Dendritic cell treated with granulocyte-macrophage colony-stimulating factor and Interleukin-4, amounts not matched to agents 40 ng/mL and 50 ng/mL, for 4 days (primary cell): ENCODE measurements around the gene JUNB.
"Not testable (repeated sequence)": the region's sequence is repeated elsewhere in the genome, so short reads cannot be mapped to it uniquely, and the experiment has no call there.

Experiments used
- H3K27ac Mint-ChIP-seq: one replicate; pipeline ENCODE4 v1.8.0; 2022; ENCODE audit warnings: mild to moderate bottlenecking, mixed read lengths
- H3K27me3 Mint-ChIP-seq: one replicate; pipeline ENCODE4 v1.8.0; 2022; ENCODE audit warnings: mild to moderate bottlenecking, mixed read lengths
- H3K36me3 Mint-ChIP-seq: one replicate; pipeline ENCODE4 v1.8.0; 2022; ENCODE audit warnings: low read depth, mixed read lengths
- H3K4me1 Mint-ChIP-seq: one replicate; pipeline ENCODE4 v1.8.0; 2022; ENCODE audit warnings: low read depth, mixed read lengths
- H3K4me3 Mint-ChIP-seq: one replicate; pipeline ENCODE4 v1.8.0; 2022; ENCODE audit warnings: mild to moderate bottlenecking, moderate library complexity, mixed read lengths
- H3K9me3 Mint-ChIP-seq: one replicate; pipeline ENCODE4 v1.8.0; 2022; ENCODE audit warnings: mixed read lengths
- intact Hi-C: fragments of 100-400 bp; cut with micrococcal nuclease; formaldehyde crosslinking; loops from one replicate; pipeline ENCODE4 v1.15.0; 2022

The JUNB gene

GRCh38 chr19:12797607-12798006 lies 6.3 kb downstream of the JUNB start:
- intact Hi-C loops, H3K4me3 Mint-ChIP-seq, H3K27ac Mint-ChIP-seq, H3K9me3 Mint-ChIP-seq: not testable (repeated sequence)
- Mint-ChIP-seq H3K4me1 (peaks cover 51% of the 10 kb centered on the region), H3K36me3 (peaks cover 40% of the 10 kb centered on the region), H3K27me3 (peaks cover 20% of the 10 kb centered on the region)

GRCh38 chr19:12799742-12800465 lies 8.6 kb downstream of the JUNB start:
- Mint-ChIP-seq H3K36me3 (peaks cover 23% of the 10 kb centered on the region), H3K4me3 (no peak overlapping the region), H3K27ac (no peak overlapping the region), H3K27me3 (peaks cover 32% of the 10 kb centered on the region), H3K9me3 (no peaks in the 10 kb centered on the region), H3K4me1 (peaks cover 42% of the 10 kb centered on the region)
- intact Hi-C loops, result no loop called here

GRCh38 chr19:12800466-12800770 lies 9.1 kb downstream of the JUNB start:
- H3K4me3 Mint-ChIP-seq, result peak overlapping the region; percentile 78
- peaks cover 39% of the 10 kb centered on the region for H3K4me1 Mint-ChIP-seq
- H3K9me3 Mint-ChIP-seq, result no peaks in the 10 kb centered on the region
- H3K36me3 Mint-ChIP-seq, result peaks cover 23% of the 10 kb centered on the region
- H3K27me3 Mint-ChIP-seq, result peaks cover 32% of the 10 kb centered on the region
- no peak overlapping the region for H3K27ac Mint-ChIP-seq
- intact Hi-C loops, result no loop called here

GRCh38 chr19:12800923-12801465 lies 9.7 kb downstream of the JUNB start:
- H3K27ac Mint-ChIP-seq, result peak overlapping the region; percentile 67
- intact Hi-C loops, result no loop called here

GRCh38 chr19:12801466-12802266 lies 10.4 kb downstream of the JUNB start, which contains the start of the genes PRDX2 and THSD8:
Gene PRDX2 (minus strand): TSS chr19:12801800. CDS start chr19:12801261, 539 bp downstream.
Gene THSD8 (plus strand): TSS chr19:12802069. CDS start chr19:12802072, 3 bp downstream.
- Mint-ChIP-seq H3K27me3 (peaks cover 32% of the 10 kb centered on the region), H3K27ac (peak within 1 kb of the TSS; percentile 67), H3K4me3 (peak within 1 kb of the TSS; percentile 78), H3K9me3 (no peaks in the 10 kb centered on the region), H3K4me1 (peaks cover 36% of the 10 kb centered on the region), H3K36me3 (peaks cover 27% of the 10 kb centered on the region)
- intact Hi-C loops, result no loop called here

More at GRCh38 chr19:12800923-12801465, 9.7 kb downstream of the JUNB start:
- Mint-ChIP-seq H3K36me3 (peaks cover 23% of the 10 kb centered on the region), H3K4me1 (peaks cover 36% of the 10 kb centered on the region), H3K27me3 (peaks cover 32% of the 10 kb centered on the region), H3K9me3 (no peaks in the 10 kb centered on the region), H3K4me3 (peak overlapping the region; percentile 78)

- H3K36me3 Mint-ChIP-seq, result peaks cover 28% of the 10 kb centered on the region
- peak overlapping the region; percentile 78 for H3K4me3 Mint-ChIP-seq
- no peaks in the 10 kb centered on the region for H3K9me3 Mint-ChIP-seq
- H3K4me1 Mint-ChIP-seq, result peaks cover 36% of the 10 kb centered on the region
- intact Hi-C loops, result no loop called here
- no peak overlapping the region for H3K27ac Mint-ChIP-seq
- peaks cover 32% of the 10 kb centered on the region for H3K27me3 Mint-ChIP-seq
These were observed 11.2 kb downstream of the JUNB start for GRCh38 chr19:12802267-12803106.

GRCh38 chr19:12804051-12804450 lies 12.8 kb downstream of the JUNB start:
- H3K9me3 Mint-ChIP-seq, result no peaks in the 10 kb centered on the region
- no peak overlapping the region for H3K27ac Mint-ChIP-seq
- H3K36me3 Mint-ChIP-seq, result peaks cover 21% of the 10 kb centered on the region
- peaks cover 36% of the 10 kb centered on the region for H3K4me1 Mint-ChIP-seq
- H3K4me3 Mint-ChIP-seq, result no peak overlapping the region
- H3K27me3 Mint-ChIP-seq, result peaks cover 32% of the 10 kb centered on the region
- intact Hi-C loops, result no loop called here

GRCh38 chr19:12806242-12807081 lies 15.2 kb downstream of the JUNB start, which contains the start of gene RNASEH2A:
Gene RNASEH2A (plus strand): TSS chr19:12806584. CDS start chr19:12806674, 90 bp downstream.
- peaks cover 23% of the 10 kb centered on the region for H3K27me3 Mint-ChIP-seq
- intact Hi-C loops, result no loop called here

GRCh38 chr19:12815088-12815487 lies 23.8 kb downstream of the JUNB start:
- Mint-ChIP-seq H3K4me3 (no peak overlapping the region), H3K4me1 (no peaks in the 10 kb centered on the region), H3K27me3 (no peaks in the 10 kb centered on the region), H3K36me3 (peaks cover 31% of the 10 kb centered on the region), H3K27ac (no peak overlapping the region), H3K9me3 (no peaks in the 10 kb centered on the region)
- intact Hi-C loops, result no loop called here

More at GRCh38 chr19:12806242-12807081, 15.2 kb downstream of the JUNB start, which contains the start of gene RNASEH2A:
- H3K36me3 Mint-ChIP-seq, result peaks cover 11% of the 10 kb centered on the region
- no peaks in the 10 kb centered on the region for H3K9me3 Mint-ChIP-seq
- peaks cover 27% of the 10 kb centered on the region for H3K4me1 Mint-ChIP-seq
- peak within 1 kb of the TSS; percentile 95 for H3K4me3 Mint-ChIP-seq
- H3K27ac Mint-ChIP-seq, result peak within 1 kb of the TSS; percentile 93

- H3K27me3 Mint-ChIP-seq, H3K4me1 Mint-ChIP-seq, intact Hi-C loops, H3K4me3 Mint-ChIP-seq, H3K27ac Mint-ChIP-seq, H3K9me3 Mint-ChIP-seq: not testable (repeated sequence)
- H3K36me3 Mint-ChIP-seq, result peaks cover 31% of the 10 kb centered on the region
These were observed 25.9 kb downstream of the JUNB start for GRCh38 chr19:12817188-12817587.

- H3K4me3 Mint-ChIP-seq, H3K9me3 Mint-ChIP-seq, H3K27ac Mint-ChIP-seq, intact Hi-C loops, H3K27me3 Mint-ChIP-seq, H3K4me1 Mint-ChIP-seq: not testable (repeated sequence)
- peaks cover 27% of the 10 kb centered on the region for H3K36me3 Mint-ChIP-seq
These were observed 26.5 kb downstream of the JUNB start for GRCh38 chr19:12817810-12818209.

- no peaks in the 10 kb centered on the region for H3K36me3 Mint-ChIP-seq
- H3K9me3 Mint-ChIP-seq, result no peaks in the 10 kb centered on the region
- intact Hi-C loops, result no loop called here
- H3K4me1 Mint-ChIP-seq, result peaks cover 7% of the 10 kb centered on the region
- no peak overlapping the region for H3K27ac Mint-ChIP-seq
- H3K27me3 Mint-ChIP-seq, result peaks cover 23% of the 10 kb centered on the region
- no peak overlapping the region for H3K4me3 Mint-ChIP-seq
These were observed 30.5 kb downstream of the JUNB start for GRCh38 chr19:12821761-12822160.
